DMS 273 (cell line): ENCODE measurements around the gene LGALS8.
"Not testable (repeated sequence)": the region's sequence is repeated elsewhere in the genome, so short reads cannot be mapped to it uniquely, and the experiment has no call there.

ENCODE experiments used
- DNase-seq: peaks from one replicate; lab custom pipeline; 2025; ENCODE audit not compliant: unreplicated experiment; lab: John Stamatoyannopoulos, UW

LGALS8 gene

GRCh38 chr1:236523704-236524141 lies at the start of gene LGALS8:
Gene LGALS8 (plus strand): TSS chr1:236523982. CDS start chr1:236526071, 2,089 bp downstream.
- DNase-seq: no peak

GRCh38 chr1:236476019-236476418 lies 47.8 kb upstream of the LGALS8 start:
- no peak for DNase-seq

- DNase-seq: no peak
Measured at GRCh38 chr1:236480758-236481436, 42.9 kb upstream of the LGALS8 start.

GRCh38 chr1:236484310-236484971 lies 39.3 kb upstream of the LGALS8 start:
- DNase-seq: no peak

GRCh38 chr1:236486356-236487002 lies 37.3 kb upstream of the LGALS8 start:
- DNase-seq: no peak

- not testable (repeated sequence) for DNase-seq
Measured at GRCh38 chr1:236489161-236489560, 34.6 kb upstream of the LGALS8 start.

- peak; percentile 81 for DNase-seq
Measured at GRCh38 chr1:236489710-236490377, 33.9 kb upstream of the LGALS8 start.

GRCh38 chr1:236491469-236492136 lies 32.2 kb upstream of the LGALS8 start:
- no peak for DNase-seq

GRCh38 chr1:236492378-236492777 lies 31.4 kb upstream of the LGALS8 start:
- no peak for DNase-seq

GRCh38 chr1:236494082-236494481 lies 29.7 kb upstream of the LGALS8 start:
- DNase-seq: no peak

GRCh38 chr1:236494586-236495466 lies 29.0 kb upstream of the LGALS8 start:
- DNase-seq: no peak

GRCh38 chr1:236495467-236496112 lies 28.2 kb upstream of the LGALS8 start:
- DNase-seq: no peak

- no peak for DNase-seq
Measured at GRCh38 chr1:236497908-236498307, 25.9 kb upstream of the LGALS8 start.

GRCh38 chr1:236501093-236501492 lies 22.7 kb upstream of the LGALS8 start:
- DNase-seq: no peak

- DNase-seq: no peak
Measured at GRCh38 chr1:236502579-236502971, 21.2 kb upstream of the LGALS8 start.

GRCh38 chr1:236502972-236503639 lies 20.7 kb upstream of the LGALS8 start:
- DNase-seq: peak; percentile 18

- not testable (repeated sequence) for DNase-seq
Measured at GRCh38 chr1:236504338-236504737, 19.4 kb upstream of the LGALS8 start.

- DNase-seq: peak; percentile 48
Measured at GRCh38 chr1:236507022-236507700, 16.6 kb upstream of the LGALS8 start.
